HEK293T (cell line): ENCODE data around the gene STMN1.

Source experiments
- ELF4 ChIP-seq: fragments of 450-650 bp; IDR thresholded peaks from 2 replicates; pipeline ENCODE4 v1.6.1; 2017; ENCODE audit warnings: antibody characterized with exemption
- FOXM1 ChIP-seq: fragments of 450-650 bp; IDR thresholded peaks from 2 replicates; pipeline ENCODE4 v1.6.1; 2017; ENCODE audit warnings: mild to moderate bottlenecking, borderline replicate concordance
- SP1 ChIP-seq: fragments of 450-650 bp; IDR thresholded peaks from 2 replicates; pipeline ENCODE4 v1.6.1; 2017
- SUZ12 ChIP-seq: fragments of 450-650 bp; IDR thresholded peaks from 2 replicates; pipeline ENCODE4 v1.6.1; 2016; ENCODE audit warnings: mild to moderate bottlenecking

- no peak for TF ChIP-seq ELF4
- TF ChIP-seq SP1, result no peak
- TF ChIP-seq FOXM1, result no peak
- no peak for TF ChIP-seq SUZ12
These were observed 49.4 kb downstream of the STMN1 start for GRCh38 chr1:25856856-25857255.
